Trophoblast cell (in vitro differentiated cells and primary cell): ENCODE measurements around the gene MMP27.

Experiments used
- DNase-seq, 2 donors: peaks; one replicate each; pipeline ENCODE4 v3.0.0-alpha.2; 2016
- H2AFZ ChIP-seq: 2 replicates; pipeline ENCODE4 v1.6.1; 2013; ENCODE audit warnings: low read length, moderate library complexity, mild to moderate bottlenecking; ENCODE audit not compliant: insufficient read depth, poor library complexity
- H2AK5ac ChIP-seq: 2 replicates; pipeline ENCODE4 v1.6.1; 2013; ENCODE audit warnings: mild to moderate bottlenecking, low read length
- H2BK120ac ChIP-seq: 2 replicates; pipeline ENCODE4 v1.6.1; 2013; ENCODE audit warnings: low read length, mild to moderate bottlenecking, moderate library complexity; ENCODE audit not compliant: insufficient read depth, poor library complexity
- H2BK12ac ChIP-seq: 2 replicates; pipeline ENCODE4 v1.6.1; 2013; ENCODE audit warnings: mild to moderate bottlenecking, low read length, moderate library complexity
- H2BK5ac ChIP-seq: 2 replicates; pipeline ENCODE4 v1.6.1; 2013; ENCODE audit warnings: low read length, low read depth, moderate library complexity, mild to moderate bottlenecking; ENCODE audit not compliant: poor library complexity
- H3K14ac ChIP-seq: 2 replicates; pipeline ENCODE4 v1.6.1; 2013; ENCODE audit warnings: mild to moderate bottlenecking, low read length
- H3K18ac ChIP-seq: 2 replicates; pipeline ENCODE4 v1.6.1; 2013; ENCODE audit warnings: mild to moderate bottlenecking, low read length
- H3K23ac ChIP-seq: 2 replicates; pipeline ENCODE4 v1.6.1; 2013; ENCODE audit warnings: low read length
- H3K27ac ChIP-seq: 2 replicates; pipeline ENCODE4 v1.5.1; 2013; ENCODE audit warnings: low read depth, mild to moderate bottlenecking, inconsistent platforms, low read length, moderate library complexity
- H3K27me3 ChIP-seq: 2 replicates; pipeline ENCODE4 v1.6.1; 2013; ENCODE audit warnings: inconsistent platforms, mild to moderate bottlenecking, low read length, moderate library complexity; ENCODE audit not compliant: insufficient read depth
- H3K36me3 ChIP-seq, 2 experiments: 1 replicate in 1 of 2; 2 replicates in 1 of 2; pipeline ENCODE4 v1.6.1; 2013; ENCODE audit warnings: low read length in 2 of 2, mild to moderate bottlenecking in 2 of 2, moderate library complexity in 1 of 2; ENCODE audit not compliant: insufficient read depth in 2 of 2, control insufficient read depth in 1 of 2
- H3K4ac ChIP-seq: 2 replicates; pipeline ENCODE4 v1.6.1; 2013; ENCODE audit warnings: low read depth, mild to moderate bottlenecking, low read length, moderate library complexity
- H3K4me1 ChIP-seq, 2 experiments: 1 replicate in 1 of 2; 2 replicates in 1 of 2; pipeline ENCODE4 v1.6.1; 2013; ENCODE audit warnings: low read length in 2 of 2, mild to moderate bottlenecking in 2 of 2, moderate library complexity in 1 of 2; ENCODE audit not compliant: insufficient read depth in 2 of 2, control insufficient read depth in 1 of 2
- H3K4me2 ChIP-seq: 2 replicates; pipeline ENCODE4 v1.6.1; 2013; ENCODE audit warnings: inconsistent platforms, mild to moderate bottlenecking, low read length, moderate library complexity
- H3K4me3 ChIP-seq: 2 replicates; pipeline ENCODE4 v1.5.1; 2013; ENCODE audit warnings: mild to moderate bottlenecking, low read depth, low read length, inconsistent platforms
- H3K79me1 ChIP-seq: one replicate; pipeline ENCODE4 v1.6.1; 2013; ENCODE audit warnings: low read length
- H3K79me2 ChIP-seq: 2 replicates; pipeline ENCODE4 v1.6.1; 2013; ENCODE audit warnings: low read length, mild to moderate bottlenecking; ENCODE audit not compliant: control insufficient read depth, insufficient read depth, poor library complexity
- H3K9ac ChIP-seq: 2 replicates; pipeline ENCODE4 v1.6.1; 2013; ENCODE audit warnings: mild to moderate bottlenecking, low read length
- H3K9me3 ChIP-seq: 2 replicates; pipeline ENCODE4 v1.6.1; 2013; ENCODE audit warnings: low read depth, mild to moderate bottlenecking, control low read depth, inconsistent platforms, low read length; ENCODE audit not compliant: insufficient read depth
- H4K12ac ChIP-seq: 2 replicates; pipeline ENCODE4 v1.6.1; 2013; ENCODE audit warnings: low read depth, mild to moderate bottlenecking, low read length, moderate library complexity
- H4K8ac ChIP-seq: 2 replicates; pipeline ENCODE4 v1.6.1; 2013; ENCODE audit warnings: low read depth, mild to moderate bottlenecking, low read length, moderate library complexity
- H4K91ac ChIP-seq: one replicate; pipeline ENCODE4 v1.6.1; 2013; ENCODE audit warnings: low read depth, mild to moderate bottlenecking, low read length, moderate library complexity
- WGBS: extraction: QIAGEN DNeasy Blood & Tissue Kit; methylation state at CpG from one replicate; pipeline ENCODE4 v1.1.7; 2013; ENCODE audit warnings: missing lambda C conversion rate; ENCODE audit not compliant: insufficient read length, insufficient coverage; ENCODE audit errors: extremely low coverage; 5-methylcytosine and 5-hydroxymethylcytosine counted together

The MMP27 gene

DNA sequence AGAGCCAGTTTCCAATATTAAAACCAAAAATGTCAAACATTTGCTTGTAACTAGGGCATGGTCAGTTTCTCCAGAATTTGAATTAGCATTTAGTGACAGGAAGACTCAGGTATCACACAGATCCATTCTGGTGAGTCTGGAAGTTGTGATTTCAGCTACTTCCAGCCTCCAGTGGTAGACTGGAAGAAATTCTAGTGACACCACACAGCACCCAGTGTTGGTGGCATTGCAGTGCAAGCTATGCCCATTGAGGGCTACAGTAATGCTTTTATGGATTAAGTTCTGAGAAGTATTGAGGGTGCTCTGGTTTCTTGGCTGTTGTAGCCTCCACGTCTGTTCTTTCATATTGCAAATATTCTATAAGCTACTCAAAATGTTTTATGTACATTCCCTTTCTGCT is 49.0 kb downstream of the MMP27 start:
- no peak overlapping the region for H2BK12ac ChIP-seq
- WGBS, result no CpG with 5 or more reads among the region's 1 CpG

GRCh38 chr11:102655547-102655946 is 50.0 kb downstream of the MMP27 start:
- H3K14ac ChIP-seq, result no peak overlapping the region
- no peak overlapping the region for H3K23ac ChIP-seq
- H2BK5ac ChIP-seq, result no peak overlapping the region
- no peak overlapping the region for H3K4me3 ChIP-seq
- H2BK120ac ChIP-seq, result no peak overlapping the region
- no CpG with 5 or more reads among the region's 2 CpGs for WGBS
- no peaks in the 10 kb centered on the region for H3K79me2 ChIP-seq
- no peaks in the 10 kb centered on the region for H3K4me1 ChIP-seq
- H4K8ac ChIP-seq, result no peak overlapping the region
- no peaks in the 10 kb centered on the region for H3K79me1 ChIP-seq
- H4K91ac ChIP-seq, result no peak overlapping the region
- H2AFZ ChIP-seq, result no peak overlapping the region
- no peak overlapping the region for H3K27ac ChIP-seq
- H2AK5ac ChIP-seq, result no peak overlapping the region
- no peaks in the 10 kb centered on the region for H3K36me3 ChIP-seq
- peaks cover 5% of the 10 kb centered on the region for H3K9me3 ChIP-seq
- no peak overlapping the region for H3K4me2 ChIP-seq
- H2BK12ac ChIP-seq, result no peak overlapping the region
- no peak overlapping the region for H4K12ac ChIP-seq
- H3K18ac ChIP-seq, result no peak overlapping the region
- H3K9ac ChIP-seq, result no peak overlapping the region
- no peak overlapping the region for H3K4ac ChIP-seq
- no peak for DNase-seq
- no peaks in the 10 kb centered on the region for H3K27me3 ChIP-seq

More for the DNA sequence above, 49.0 kb downstream of the MMP27 start:
- Histone ChIP-seq H3K14ac (no peak overlapping the region), H3K4me1 (peaks cover 0 to 2% of the 10 kb centered on the region in 2 experiments), H2AK5ac (no peak overlapping the region), H3K4me2 (no peak overlapping the region), H3K27me3 (no peaks in the 10 kb centered on the region), H3K4me3 (no peak overlapping the region), H4K12ac (no peak overlapping the region), H3K27ac (no peak overlapping the region), H4K91ac (no peak overlapping the region), H3K9me3 (peaks cover 5% of the 10 kb centered on the region), H2AFZ (no peak overlapping the region), H3K9ac (no peak overlapping the region), H3K23ac (no peak overlapping the region), H2BK120ac (no peak overlapping the region), H3K79me1 (no peaks in the 10 kb centered on the region), H3K4ac (no peak overlapping the region), H3K79me2 (no peaks in the 10 kb centered on the region), H4K8ac (no peak overlapping the region), H2BK5ac (no peak overlapping the region), H3K18ac (no peak overlapping the region), H3K36me3 (no peaks in the 10 kb centered on the region)
- DNase-seq, result no peak

DNA sequence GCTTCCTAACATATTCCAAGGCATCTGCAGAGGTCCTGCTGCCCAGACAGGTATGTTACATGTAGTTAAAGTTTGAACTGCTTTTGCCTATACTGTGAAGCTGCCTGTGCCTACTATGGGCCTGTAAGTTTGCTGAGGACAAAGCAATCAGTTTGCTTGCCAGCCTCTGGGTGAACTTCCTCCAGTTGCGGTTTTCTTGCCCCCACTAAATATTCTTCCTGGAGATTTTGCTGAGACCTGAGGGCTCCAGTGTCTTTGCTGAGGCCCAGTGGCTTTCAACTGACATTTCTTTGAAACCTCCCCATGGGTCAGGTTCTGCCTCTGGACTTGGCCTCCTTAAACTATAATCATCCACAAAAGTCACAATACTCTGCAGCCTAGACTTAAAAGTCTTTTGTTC is 50.8 kb downstream of the MMP27 start:
- Histone ChIP-seq H3K4ac (no peak overlapping the region), H3K9me3 (peaks cover 5% of the 10 kb centered on the region), H3K4me1 (no peaks in the 10 kb centered on the region), H2AFZ (no peak overlapping the region), H2BK5ac (no peak overlapping the region), H3K27ac (no peak overlapping the region), H3K18ac (no peak overlapping the region), H2AK5ac (no peak overlapping the region), H4K91ac (no peak overlapping the region), H4K12ac (no peak overlapping the region), H3K14ac (no peak overlapping the region), H3K4me2 (no peak overlapping the region), H3K9ac (no peak overlapping the region), H3K23ac (no peak overlapping the region), H4K8ac (no peak overlapping the region), H2BK120ac (no peak overlapping the region), H3K79me2 (no peaks in the 10 kb centered on the region), H3K4me3 (no peak overlapping the region), H3K79me1 (no peaks in the 10 kb centered on the region), H3K36me3 (no peaks in the 10 kb centered on the region), H2BK12ac (no peak overlapping the region), H3K27me3 (no peaks in the 10 kb centered on the region)
- no CpG with 5 or more reads among the region's 1 CpG for WGBS
- no peak for DNase-seq

GRCh38 chr11:102653744-102654291 is 51.8 kb downstream of the MMP27 start:
- H2BK12ac ChIP-seq, result no peak overlapping the region
- no peaks in the 10 kb centered on the region for H3K79me1 ChIP-seq
- no peak overlapping the region for H2AFZ ChIP-seq
- no peak overlapping the region for H4K12ac ChIP-seq
- no peak overlapping the region for H3K4ac ChIP-seq
- WGBS, result no CpG with 5 or more reads among the region's 16 CpGs
- H3K14ac ChIP-seq, result no peak overlapping the region
- no peak overlapping the region for H3K4me2 ChIP-seq
- no peak overlapping the region for H3K18ac ChIP-seq
- no peaks in the 10 kb centered on the region for H3K27me3 ChIP-seq
- H3K9me3 ChIP-seq, result peaks cover 5% of the 10 kb centered on the region
- no peak overlapping the region for H2BK120ac ChIP-seq
- H3K23ac ChIP-seq, result no peak overlapping the region
- H3K36me3 ChIP-seq, result no peaks in the 10 kb centered on the region
- no peak overlapping the region for H3K27ac ChIP-seq
- no peak overlapping the region for H2BK5ac ChIP-seq
- no peak overlapping the region for H2AK5ac ChIP-seq
- H3K4me1 ChIP-seq, result no peaks in the 10 kb centered on the region
- H3K4me3 ChIP-seq, result peak overlapping the region; percentile 60
- H4K91ac ChIP-seq, result no peak overlapping the region
- no peak for DNase-seq
- H4K8ac ChIP-seq, result no peak overlapping the region
- no peak overlapping the region for H3K9ac ChIP-seq
- H3K79me2 ChIP-seq, result no peaks in the 10 kb centered on the region
